OCI-LY1 (cell line): ENCODE measurements around the gene FRMD7.

Experiments used
- CTCF ChIP-seq: fragments of 200-600 bp; sonication (generic), shearing (Covaris generic); IDR thresholded peaks from 2 replicates; pipeline ENCODE4 v1.5.1; 2017; ENCODE audit warnings: mild to moderate bottlenecking, antibody characterized with exemption, low read length, moderate library complexity, mixed read lengths
- EZH2 ChIP-seq: fragments of 200-600 bp; sonication (generic), shearing (Covaris generic); IDR thresholded peaks from 2 replicates; pipeline ENCODE4 v1.8.0; 2017; ENCODE audit warnings: borderline replicate concordance, mixed run types, mild to moderate bottlenecking, antibody characterized with exemption, low read length, moderate library complexity, mixed read lengths

- TF ChIP-seq EZH2 (no peak), CTCF (no peak)
Observed at GRCh38 chrX:132093239-132093860, 34.5 kb downstream of the FRMD7 start.
